OCI-LY7 (cell line): ENCODE results near the gene TRAF3.

Experiments
- EZH2phosphoT487 ChIP-seq: fragments of 200-600 bp; sonication (generic); IDR thresholded peaks from 2 replicates; pipeline ENCODE4 v1.6.1; 2018; ENCODE audit warnings: low read depth, borderline replicate concordance, mild to moderate bottlenecking, mixed run types, antibody characterized with exemption, low read length, moderate library complexity, mixed read lengths
- TF ChIP-seq, protein P1 (sequence below): fragments of 200-600 bp; sonication (generic); conservative IDR thresholded peaks from 2 replicates; pipeline ENCODE4 v1.5.1; 2014; ENCODE audit warnings: mild to moderate bottlenecking, antibody characterized with exemption, low read length, moderate library complexity, mixed read lengths

DNA sequence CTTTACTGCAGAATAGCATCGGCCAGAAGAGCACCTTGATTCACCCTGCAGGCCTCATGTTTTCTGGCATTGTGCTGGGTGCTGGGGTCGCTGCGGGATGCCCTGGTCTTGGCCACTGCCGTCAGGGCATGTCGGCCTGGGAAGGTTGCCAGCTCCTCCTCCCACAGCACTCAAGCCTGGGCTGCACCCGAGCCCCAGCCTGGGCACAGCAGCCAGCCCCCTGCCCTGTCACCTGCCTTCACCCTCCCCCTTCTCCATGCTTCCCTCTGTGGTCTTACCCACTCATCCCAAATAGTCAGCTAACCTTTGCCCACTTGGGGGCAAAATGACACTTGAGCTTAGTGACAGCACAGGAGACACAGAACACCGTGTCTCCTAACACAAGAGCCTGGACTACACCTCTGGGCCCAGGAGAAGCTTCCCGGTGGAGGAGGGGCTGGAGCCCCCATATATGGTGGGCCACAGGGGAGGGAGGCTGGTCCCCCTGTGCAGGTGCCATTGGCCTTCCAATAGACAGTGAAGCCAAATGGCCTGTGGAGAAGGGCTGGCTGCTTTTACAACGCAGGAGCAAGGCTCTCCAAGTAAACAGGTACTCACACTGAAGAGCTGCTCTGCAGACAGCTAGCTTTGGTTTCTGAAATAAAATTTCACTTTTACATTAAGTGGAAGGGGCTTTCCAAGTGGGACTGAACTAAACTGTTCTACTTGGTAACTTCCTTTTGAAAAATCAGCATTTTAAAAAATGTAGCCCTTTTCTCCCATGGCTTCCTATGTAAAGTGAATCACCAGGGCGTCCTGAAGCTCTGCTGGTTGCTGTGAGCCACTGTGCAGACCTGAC lies 94.0 kb downstream of the TRAF3 start:
- TF ChIP-seq, protein P1, sequence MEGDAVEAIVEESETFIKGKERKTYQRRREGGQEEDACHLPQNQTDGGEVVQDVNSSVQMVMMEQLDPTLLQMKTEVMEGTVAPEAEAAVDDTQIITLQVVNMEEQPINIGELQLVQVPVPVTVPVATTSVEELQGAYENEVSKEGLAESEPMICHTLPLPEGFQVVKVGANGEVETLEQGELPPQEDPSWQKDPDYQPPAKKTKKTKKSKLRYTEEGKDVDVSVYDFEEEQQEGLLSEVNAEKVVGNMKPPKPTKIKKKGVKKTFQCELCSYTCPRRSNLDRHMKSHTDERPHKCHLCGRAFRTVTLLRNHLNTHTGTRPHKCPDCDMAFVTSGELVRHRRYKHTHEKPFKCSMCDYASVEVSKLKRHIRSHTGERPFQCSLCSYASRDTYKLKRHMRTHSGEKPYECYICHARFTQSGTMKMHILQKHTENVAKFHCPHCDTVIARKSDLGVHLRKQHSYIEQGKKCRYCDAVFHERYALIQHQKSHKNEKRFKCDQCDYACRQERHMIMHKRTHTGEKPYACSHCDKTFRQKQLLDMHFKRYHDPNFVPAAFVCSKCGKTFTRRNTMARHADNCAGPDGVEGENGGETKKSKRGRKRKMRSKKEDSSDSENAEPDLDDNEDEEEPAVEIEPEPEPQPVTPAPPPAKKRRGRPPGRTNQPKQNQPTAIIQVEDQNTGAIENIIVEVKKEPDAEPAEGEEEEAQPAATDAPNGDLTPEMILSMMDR: no peak
- TF ChIP-seq EZH2phosphoT487: no peak
